ENCODE measurements around the gene PIP5KL1.

GRCh38 chr9:127887792-127888191, 42.8 kb downstream of the PIP5KL1 start:
- TF ChIP-seq CTCF (conservative IDR thresholded peaks at IDR 0.05), result peak; percentile 37; the same call in 1 of the 2 replicates
- TF ChIP-seq EZH2 (IDR thresholded peaks at IDR 0.05; ENCODE audit: low read depth), result no peak

All from PC-9 (cell line).